ENCODE measurements around the gene TDRD12.

The TDRD12 gene, protein sequence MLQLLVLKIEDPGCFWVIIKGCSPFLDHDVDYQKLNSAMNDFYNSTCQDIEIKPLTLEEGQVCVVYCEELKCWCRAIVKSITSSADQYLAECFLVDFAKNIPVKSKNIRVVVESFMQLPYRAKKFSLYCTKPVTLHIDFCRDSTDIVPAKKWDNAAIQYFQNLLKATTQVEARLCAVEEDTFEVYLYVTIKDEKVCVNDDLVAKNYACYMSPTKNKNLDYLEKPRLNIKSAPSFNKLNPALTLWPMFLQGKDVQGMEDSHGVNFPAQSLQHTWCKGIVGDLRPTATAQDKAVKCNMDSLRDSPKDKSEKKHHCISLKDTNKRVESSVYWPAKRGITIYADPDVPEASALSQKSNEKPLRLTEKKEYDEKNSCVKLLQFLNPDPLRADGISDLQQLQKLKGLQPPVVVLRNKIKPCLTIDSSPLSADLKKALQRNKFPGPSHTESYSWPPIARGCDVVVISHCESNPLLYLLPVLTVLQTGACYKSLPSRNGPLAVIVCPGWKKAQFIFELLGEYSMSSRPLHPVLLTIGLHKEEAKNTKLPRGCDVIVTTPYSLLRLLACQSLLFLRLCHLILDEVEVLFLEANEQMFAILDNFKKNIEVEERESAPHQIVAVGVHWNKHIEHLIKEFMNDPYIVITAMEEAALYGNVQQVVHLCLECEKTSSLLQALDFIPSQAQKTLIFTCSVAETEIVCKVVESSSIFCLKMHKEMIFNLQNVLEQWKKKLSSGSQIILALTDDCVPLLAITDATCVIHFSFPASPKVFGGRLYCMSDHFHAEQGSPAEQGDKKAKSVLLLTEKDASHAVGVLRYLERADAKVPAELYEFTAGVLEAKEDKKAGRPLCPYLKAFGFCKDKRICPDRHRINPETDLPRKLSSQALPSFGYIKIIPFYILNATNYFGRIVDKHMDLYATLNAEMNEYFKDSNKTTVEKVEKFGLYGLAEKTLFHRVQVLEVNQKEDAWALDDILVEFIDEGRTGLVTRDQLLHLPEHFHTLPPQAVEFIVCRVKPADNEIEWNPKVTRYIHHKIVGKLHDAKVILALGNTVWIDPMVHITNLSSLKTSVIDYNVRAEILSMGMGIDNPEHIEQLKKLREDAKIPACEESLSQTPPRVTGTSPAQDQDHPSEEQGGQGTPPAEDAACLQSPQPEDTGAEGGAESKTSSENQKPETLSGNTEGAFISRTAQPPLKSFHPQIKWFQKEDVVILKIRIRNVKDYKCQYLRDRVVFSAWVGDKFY (N-terminal part only)

GRCh38 chr19:32719611-32720059, at the start of gene TDRD12:
Gene TDRD12 (plus strand): TSS chr19:32719767. CDS start chr19:32720073, 306 bp downstream.
- FAIRE-seq = no peak

- no peak for FAIRE-seq
These were observed 47.5 kb upstream of the TDRD12 start for GRCh38 chr19:32671883-32672593.

DNA sequence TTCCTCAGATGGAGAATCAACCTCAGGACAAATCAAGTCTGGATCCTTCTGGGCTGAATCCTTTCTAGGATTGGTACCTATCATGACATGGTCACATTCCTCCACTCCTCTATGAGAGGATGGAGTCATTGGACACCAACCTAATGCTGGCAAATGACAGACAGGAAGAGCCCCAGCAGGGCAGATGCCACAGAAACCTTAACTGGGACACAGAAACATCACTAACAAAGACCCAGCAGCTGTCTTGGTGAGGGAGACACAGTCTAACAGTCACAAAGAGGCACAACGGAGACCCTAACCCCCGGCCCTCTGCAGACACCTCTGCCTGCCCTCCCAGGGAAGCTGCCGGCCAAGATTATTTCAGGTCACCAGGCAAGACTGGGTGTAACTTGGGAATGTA, 46.7 kb upstream of the TDRD12 start:
- no peak for FAIRE-seq

- no peak for FAIRE-seq
These were observed 46.0 kb upstream of the TDRD12 start for GRCh38 chr19:32673573-32673972.

DNA sequence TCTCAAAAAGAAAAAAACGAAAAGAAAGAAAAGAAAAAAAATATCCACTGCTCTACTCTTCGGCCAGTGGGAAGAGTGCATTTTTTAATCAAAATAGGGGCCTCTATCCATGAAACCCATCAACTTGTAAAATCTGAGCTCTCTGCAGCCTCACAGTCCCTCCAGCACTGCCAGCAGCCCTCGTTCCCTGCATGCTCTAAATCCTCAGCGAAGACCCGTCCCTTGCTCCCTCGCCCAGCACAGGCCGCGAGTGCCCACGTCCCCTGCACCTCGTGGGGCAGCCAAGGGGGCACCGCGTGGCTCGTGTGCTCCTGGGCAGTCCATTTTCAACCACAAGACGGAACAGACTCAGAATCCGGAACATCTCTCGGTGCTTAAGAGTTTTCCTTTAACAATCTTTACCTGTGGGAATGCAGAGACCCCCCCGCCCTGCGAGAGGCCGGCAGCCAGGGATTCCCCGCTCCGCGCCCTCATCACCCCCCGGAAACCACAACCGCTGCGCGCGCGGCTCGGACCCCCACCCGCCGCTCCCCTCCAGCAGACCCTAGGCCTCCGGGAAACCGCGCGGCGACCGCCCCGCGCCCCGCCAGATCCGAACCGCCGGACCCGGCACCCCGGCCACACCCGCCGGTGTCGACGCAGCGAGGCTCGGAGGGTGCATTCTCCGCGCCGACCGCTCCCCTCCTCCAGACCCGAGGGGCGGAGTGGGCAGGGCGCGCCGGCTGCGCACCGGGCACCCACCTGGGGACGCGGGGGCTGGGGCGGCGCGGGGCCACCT, 45.2 kb upstream of the TDRD12 start:
- FAIRE-seq = no peak

GRCh38 chr19:32674931-32675719, 44.4 kb upstream of the TDRD12 start, which contains the start of gene ANKRD27:
Gene ANKRD27 (minus strand): TSS chr19:32675180. CDS start chr19:32659015, 16,165 bp downstream.
- FAIRE-seq = peak; percentile 94

- FAIRE-seq = no peak
These were observed 43.8 kb upstream of the TDRD12 start, which contains the start of gene RGS9BP for GRCh38 chr19:32675720-32676185. Gene RGS9BP (plus strand): TSS chr19:32675848. CDS start chr19:32676264, 416 bp downstream.

GRCh38 chr19:32676186-32676894, 43.2 kb upstream of the TDRD12 start:
- no peak for FAIRE-seq

GRCh38 chr19:32676895-32677359, 42.6 kb upstream of the TDRD12 start:
- FAIRE-seq = no peak

GRCh38 chr19:32677657-32678056, 41.9 kb upstream of the TDRD12 start:
- no peak for FAIRE-seq

GRCh38 chr19:32680986-32681385, 38.6 kb upstream of the TDRD12 start:
- FAIRE-seq = no peak

DNA sequence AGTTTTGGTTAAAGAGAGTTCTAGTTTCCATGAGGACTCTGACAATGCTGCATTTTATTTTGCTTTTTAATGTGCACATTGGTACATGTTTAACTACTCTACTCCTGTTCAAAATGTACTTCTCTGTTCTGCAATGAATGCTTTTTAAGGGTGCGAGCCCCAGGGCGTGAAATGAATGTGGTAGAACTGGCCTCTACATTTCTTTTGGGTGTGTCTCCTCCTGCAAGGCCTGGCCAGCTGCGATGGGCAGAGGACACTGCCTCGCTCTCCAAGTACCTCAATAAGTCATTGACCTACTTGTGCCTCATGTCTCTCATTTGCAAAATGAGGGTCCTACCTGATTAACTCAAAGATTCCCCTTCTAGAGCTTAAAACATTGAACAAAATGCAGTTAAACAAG, 37.2 kb upstream of the TDRD12 start:
- FAIRE-seq = no peak

GRCh38 chr19:32686847-32687475, 32.6 kb upstream of the TDRD12 start:
- FAIRE-seq = no peak

DNA sequence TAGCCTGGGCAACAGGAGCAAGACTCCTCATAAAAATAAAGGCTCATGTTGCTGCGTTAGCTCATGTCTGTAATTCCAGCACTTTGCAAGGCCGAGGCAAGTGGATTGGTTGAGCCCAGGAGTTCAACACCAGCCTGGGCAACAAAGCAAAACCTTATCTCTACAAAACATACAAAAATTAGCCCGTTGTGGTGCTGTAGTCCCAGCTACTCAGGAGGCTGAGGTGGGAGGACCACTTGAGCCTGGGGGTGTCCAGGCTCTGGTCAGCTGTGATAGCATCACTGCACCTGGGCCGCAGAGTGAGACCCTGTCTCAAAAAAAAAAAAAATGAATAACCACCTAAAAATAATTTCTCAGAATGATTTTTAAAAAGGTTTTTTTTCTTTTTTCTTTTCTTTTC, 31.9 kb upstream of the TDRD12 start:
- no peak for FAIRE-seq

- no peak for FAIRE-seq
These were observed 31.3 kb upstream of the TDRD12 start for GRCh38 chr19:32688311-32688710.

- FAIRE-seq = no peak
These were observed 28.1 kb upstream of the TDRD12 start, which contains the start of gene NUDT19 for GRCh38 chr19:32691291-32691951. Gene NUDT19 (plus strand): TSS chr19:32691821. CDS start chr19:32691961, 140 bp downstream.

DNA sequence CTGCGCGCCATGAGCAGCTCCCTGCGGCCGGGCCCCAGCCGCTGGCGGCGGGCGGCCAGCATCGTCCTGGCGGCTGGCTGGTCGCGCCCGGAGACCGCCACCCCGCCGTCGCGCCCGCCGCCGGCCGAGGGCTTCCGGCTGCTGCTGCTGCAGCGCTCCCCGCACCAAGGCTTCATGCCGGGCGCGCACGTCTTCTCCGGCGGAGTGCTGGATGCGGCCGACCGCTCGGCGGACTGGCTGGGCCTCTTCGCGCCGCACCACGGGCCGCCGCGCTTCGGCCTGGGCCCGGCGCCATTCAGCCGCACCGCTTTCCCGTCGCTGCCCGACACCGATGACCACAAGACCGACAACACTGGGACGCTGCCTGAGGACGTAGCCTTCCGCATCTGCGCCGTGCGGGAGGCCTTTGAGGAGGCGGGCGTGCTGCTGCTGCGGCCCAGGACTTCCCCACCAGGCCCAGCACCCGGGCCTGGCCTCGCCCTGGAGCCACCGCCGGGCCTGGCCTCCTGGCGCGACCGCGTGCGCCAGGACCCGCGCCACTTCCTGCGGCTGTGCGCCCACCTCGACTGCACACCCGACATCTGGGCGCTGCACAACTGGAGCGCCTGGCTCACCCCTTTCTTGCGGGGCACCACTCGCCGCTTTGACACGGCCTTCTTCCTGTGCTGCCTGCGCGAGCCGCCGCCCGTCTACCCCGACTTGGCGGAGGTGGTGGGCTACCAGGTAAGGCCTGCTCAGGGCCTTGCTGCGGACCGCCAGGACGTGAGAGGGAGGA, 27.4 kb upstream of the TDRD12 start:
- no peak for FAIRE-seq

DNA sequence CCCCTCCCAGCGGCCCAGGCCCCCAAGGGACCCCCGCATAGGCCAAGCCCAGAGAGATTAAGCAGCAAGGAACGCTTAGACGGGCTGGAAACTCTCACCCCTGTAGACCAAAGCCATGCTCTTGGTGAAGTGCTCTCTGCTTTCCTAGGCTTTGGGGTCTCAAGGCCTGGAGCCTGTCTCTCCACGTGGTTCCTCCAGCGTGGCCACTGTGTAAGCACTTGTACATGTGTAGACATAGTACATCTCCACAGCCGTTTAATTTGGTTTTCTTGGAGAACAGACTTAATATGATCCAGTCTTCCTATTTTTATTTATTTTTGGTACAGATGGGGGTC, 26.9 kb upstream of the TDRD12 start:
- no peak for FAIRE-seq
